HepG2 (cell line): ENCODE measurements around the gene SHQ1. TPM values are rescaled to one million over a fixed set of nuclear protein-coding genes. Genes with fewer than 3 reads are reported as not detected.

Source experiments
- ATAC-seq: fragments of 200-7000 bp; cut with Tn5 transposase; 3 replicates; pipeline ENCODE4 v1.9.1; 2020; ENCODE audit warnings: mild to moderate bottlenecking, moderate library complexity
- BruUV-seq: library from RNA; stranded (reverse); fragments of 400-500 nt; replicated peaks from 2 replicates; lab custom pipeline; 2021; lab: Mats Ljungman, UMichigan
- CTCF ChIA-PET: fragments of 300-600 bp; formaldehyde crosslinking; extraction: SDS; loops from one replicate; lab custom pipeline; 2021; ENCODE audit warnings: low total read pairs, inconsistent platforms, low intra/inter-chr PET ratio; lab: Yijun Ruan, JAX
- POLR2A ChIA-PET: fragments of 350-600 bp; sonication (Branson Sonifier 250); formaldehyde crosslinking; loops from one replicate; lab custom pipeline; 2020; ENCODE audit warnings: antibody characterized with exemption, inconsistent platforms; lab: Yijun Ruan, JAX
- DNase-seq: peaks from one replicate; pipeline ENCODE4 v3.0.0-alpha.2; 2015; ENCODE audit warnings: low spot score
- FAIRE-seq: peaks from 3 replicates; lab custom pipeline; 2011; peaks lifted over from hg19 to GRCh38; lab: Jason Lieb, UNC
- H2AFZ ChIP-seq: one replicate; pipeline ENCODE4 v1.6.1; 2011; ENCODE audit warnings: low read length, inconsistent platforms
- H3K27ac ChIP-seq: fragments of 300-600 bp; 3 replicates; pipeline ENCODE4 v1.8.0; 2011; ENCODE audit warnings: mixed run types, mild to moderate bottlenecking, mixed read lengths, low read length, inconsistent platforms; ENCODE audit not compliant: insufficient read depth; ENCODE audit errors: extremely low read length
- H3K27me3 ChIP-seq, 2 experiments: fragments of 200-600 bp in 1 of 2; 2 replicates in 1 of 2; 3 replicates in 1 of 2; pipeline versions ENCODE4 v1.6.0 to v1.8.0; 2011; ENCODE audit warnings: low read length in 2 of 2, mild to moderate bottlenecking in 2 of 2, moderate library complexity in 2 of 2, inconsistent platforms in 1 of 2; ENCODE audit not compliant: insufficient read depth in 2 of 2, control insufficient read depth in 1 of 2
- H3K36me3 ChIP-seq, 2 experiments: fragments of 200-600 bp in 1 of 2; replicated peaks in 1 of 2; 2 replicates in 1 of 2; 3 replicates in 1 of 2; pipeline versions ENCODE4 v1.5.1 to v1.8.0; 2011; ENCODE audit warnings: low read length in 2 of 2, inconsistent platforms in 1 of 2; ENCODE audit not compliant: insufficient read depth in 2 of 2, control insufficient read depth in 1 of 2
- H3K4me1 ChIP-seq: 2 replicates; pipeline ENCODE4 v1.5.1; 2012; ENCODE audit warnings: low read length, inconsistent platforms; ENCODE audit not compliant: insufficient read depth
- H3K4me2 ChIP-seq: 2 replicates; pipeline ENCODE4 v1.6.0; 2011; ENCODE audit warnings: low read depth, low read length, inconsistent platforms
- H3K4me3 ChIP-seq, 3 experiments: fragments of 200-600 bp in 1 of 3; sonication (generic), shearing (Covaris generic) in 1 of 3; replicated peaks in 1 of 3; 2 replicates each; pipeline ENCODE4 v1.5.1; 2011 to 2016; ENCODE audit warnings: low read length in 3 of 3, inconsistent platforms in 2 of 3, low read depth in 2 of 3, mild to moderate bottlenecking in 2 of 3, control low read depth in 1 of 3, mixed read lengths in 1 of 3; ENCODE audit not compliant: insufficient read depth in 1 of 3
- H3K79me2 ChIP-seq: one replicate; pipeline ENCODE4 v1.6.1; 2011; ENCODE audit warnings: low read length, inconsistent platforms; ENCODE audit not compliant: insufficient read depth
- H3K9ac ChIP-seq: 2 replicates; pipeline ENCODE4 v1.6.0; 2011; ENCODE audit warnings: mild to moderate bottlenecking, low read depth, low read length, inconsistent platforms; ENCODE audit not compliant: insufficient read depth
- H3K9me3 ChIP-seq: 2 replicates; pipeline ENCODE4 v1.5.1; 2012; ENCODE audit warnings: mild to moderate bottlenecking, low read length
- H4K20me1 ChIP-seq: 2 replicates; pipeline ENCODE4 v1.6.0; 2011; ENCODE audit warnings: inconsistent platforms, mild to moderate bottlenecking, low read length, moderate library complexity; ENCODE audit not compliant: insufficient read depth
- CENPBD1 ChIP-seq: sonication (generic); formaldehyde crosslinking; IDR thresholded peaks from 2 replicates; pipeline ENCODE4 v1.8.0; 2022; ENCODE audit warnings: missing genetic modification reagents, low read depth, mild to moderate bottlenecking, borderline replicate concordance
- CHCHD3 ChIP-seq: sonication (generic); formaldehyde crosslinking; IDR thresholded peaks from 2 replicates; pipeline ENCODE4 v1.8.0; 2022; ENCODE audit warnings: mild to moderate bottlenecking, missing genetic modification reagents, moderate library complexity
- GZF1 ChIP-seq: sonication (generic); formaldehyde crosslinking; IDR thresholded peaks from 2 replicates; pipeline ENCODE4 v1.5.1; 2020; ENCODE audit warnings: mild to moderate bottlenecking, missing genetic modification reagents
- NKX3-1 ChIP-seq: sonication (generic); formaldehyde crosslinking; IDR thresholded peaks from 2 replicates; pipeline ENCODE4 v1.5.0; 2020; ENCODE audit warnings: missing genetic modification reagents
- NR2F2 ChIP-seq: IDR thresholded peaks from 2 replicates; pipeline ENCODE4 v1.6.1; 2012; ENCODE audit warnings: low read depth, inconsistent platforms, borderline replicate concordance
- SRY ChIP-seq: sonication (generic); formaldehyde crosslinking; IDR thresholded peaks from 2 replicates; pipeline ENCODE4 v1.8.0; 2022; ENCODE audit warnings: mild to moderate bottlenecking, missing genetic modification reagents
- YEATS2 ChIP-seq: sonication (generic); formaldehyde crosslinking; IDR thresholded peaks from 2 replicates; pipeline ENCODE4 v1.4.0; 2020; ENCODE audit warnings: missing genetic modification reagents, borderline replicate concordance
- ZFYVE20 ChIP-seq: sonication (generic); formaldehyde crosslinking; IDR thresholded peaks from 2 replicates; pipeline ENCODE4 v1.8.0; 2023; ENCODE audit warnings: low read depth, mild to moderate bottlenecking, moderate library complexity, missing genetic modification reagents, borderline replicate concordance
- ZNF143 ChIP-seq: sonication (generic); formaldehyde crosslinking; IDR thresholded peaks from 2 replicates; pipeline ENCODE4 v1.4.0; 2020; ENCODE audit warnings: missing genetic modification reagents
- ZNF207 ChIP-seq: fragments of 450-650 bp; IDR thresholded peaks from 2 replicates; pipeline ENCODE4 v1.6.1; 2016; ENCODE audit warnings: antibody characterized with exemption, borderline replicate concordance
- ZNF772 ChIP-seq: sonication (generic); formaldehyde crosslinking; IDR thresholded peaks from 2 replicates; pipeline ENCODE4 v1.5.0; 2020; ENCODE audit warnings: mild to moderate bottlenecking, missing genetic modification reagents
- ZNF879 ChIP-seq: sonication (generic); formaldehyde crosslinking; IDR thresholded peaks from 2 replicates; pipeline ENCODE4 v1.8.1; 2023; ENCODE audit warnings: missing genetic modification reagents
- WGBS: methylation state at CpG from one replicate; pipeline ENCODE4 v1.1.6; 2017; ENCODE audit warnings: low lambda C conversion rate; 5-methylcytosine and 5-hydroxymethylcytosine counted together
- in situ Hi-C: cut with HindIII; loops from 2 replicates; pipeline ENCODE4 v1.10.0; 2017; ENCODE audit warnings: low pct_unique_long_range_greater_than_20kb; ENCODE audit not compliant: extremely low pct_ligation_motif_present
- intact Hi-C: fragments of 100-400 bp; cut with micrococcal nuclease; formaldehyde crosslinking; loops from one replicate; pipeline ENCODE4 v1.10.0; 2022; ENCODE audit not compliant: unreplicated experiment
- polyA plus RNA-seq, 8 experiments: library from polyadenylated mRNA; depleted of rRNA in 3 of 8; stranded (reverse) in 7 of 8; unstranded in 1 of 8; fragments of >200 nt; fragmentation: Illumina TruSeq in 4 of 8; extraction: Trizol in 4 of 8; gene quantifications; 2 replicates each; pipeline versions ENCODE4 v1.2.1 to v1.2.3, GENCODE V29; 2011 to 2016; ENCODE audit warnings: low read depth in 4 of 8, missing spikeins in 1 of 8, mixed read lengths in 1 of 8; ENCODE audit not compliant: insufficient read depth in 1 of 8
- total RNA-seq, 5 experiments: library from RNA; depleted of rRNA; stranded (reverse); fragments of >200 nt; fragmentation: Illumina TruSeq; extraction: Trizol; gene quantifications; 2 replicates each; pipeline ENCODE4 v1.2.3, GENCODE V29; 2016; ENCODE audit warnings: low read depth in 1 of 5
- TF ChIP-seq, protein P1 (sequence below), 2 experiments: sonication (generic) in 1 of 2; formaldehyde crosslinking in 1 of 2; IDR thresholded peaks; 2 replicates each; pipeline versions ENCODE4 v1.4.0 to v1.6.1; 2018 to 2020; ENCODE audit warnings: missing genetic modification reagents in 2 of 2, borderline replicate concordance in 1 of 2, low read depth in 1 of 2, mild to moderate bottlenecking in 1 of 2, missing biosample characterization in 1 of 2

The SHQ1 gene
- total and polyA plus RNA-seq, 2 of the 13 experiments (the other 11 are each of a cell fraction or from before 2014, with no cell fraction given): 5.5 to 20.3 TPM

DNA sequence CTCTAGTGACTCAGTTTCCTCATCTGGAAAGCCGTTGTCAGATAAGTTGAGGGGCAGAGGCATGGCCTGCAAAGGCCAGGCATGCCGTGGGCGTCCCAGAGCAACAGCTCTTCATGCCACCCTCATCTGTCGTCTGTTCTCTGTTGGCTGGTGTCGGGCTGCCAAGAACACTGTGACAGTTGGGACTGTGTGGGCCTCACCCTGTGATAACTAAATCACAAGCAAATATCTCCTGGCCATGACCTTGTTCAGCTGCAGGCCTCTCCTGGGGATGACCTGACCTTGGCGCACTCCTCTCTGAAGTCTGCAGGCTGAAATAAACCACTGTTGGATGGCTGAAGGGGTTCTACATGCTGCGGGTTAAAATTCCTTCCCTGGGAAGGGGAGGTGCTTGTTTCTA lies 145.9 kb downstream of the SHQ1 start (continued):
- TF ChIP-seq GZF1: no peak
- no peak for TF ChIP-seq ZNF143

DNA sequence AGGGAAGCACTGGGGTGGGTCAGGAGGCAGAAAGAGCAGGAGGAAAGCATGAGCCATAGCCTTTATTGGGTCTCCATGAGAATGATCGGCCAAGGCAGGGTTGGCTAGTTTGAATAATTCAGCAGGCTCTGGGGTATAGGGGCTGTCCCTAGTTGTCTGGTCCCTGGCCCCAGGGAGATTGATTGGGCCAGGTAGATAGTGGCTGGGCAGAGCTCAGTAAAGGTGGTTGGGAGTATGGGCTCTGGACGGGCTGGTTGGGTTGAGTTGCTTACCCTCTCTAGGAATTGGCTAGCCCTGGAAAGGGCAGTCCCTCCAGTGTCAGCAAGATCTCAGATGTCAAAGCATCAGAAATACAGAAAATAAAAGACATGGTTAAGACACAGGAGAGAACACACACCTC lies 148.1 kb downstream of the SHQ1 start:
- ATAC-seq (no peak), DNase-seq (no peak), FAIRE-seq (no peak)
- in situ Hi-C loops: no loop called here
- TF ChIP-seq NKX3-1 (CRISPR knock-in tag) (no peak), CHCHD3 (CRISPR knock-in tag) (no peak), CENPBD1 (no peak), SRY (no peak), ZNF772 (no peak), NR2F2 (no peak), ZNF879 (no peak), ZFYVE20 (CRISPR knock-in tag) (no peak), YEATS2 (CRISPR knock-in tag) (no peak), ZNF207 (no peak)
- TF ChIP-seq, protein P1, sequence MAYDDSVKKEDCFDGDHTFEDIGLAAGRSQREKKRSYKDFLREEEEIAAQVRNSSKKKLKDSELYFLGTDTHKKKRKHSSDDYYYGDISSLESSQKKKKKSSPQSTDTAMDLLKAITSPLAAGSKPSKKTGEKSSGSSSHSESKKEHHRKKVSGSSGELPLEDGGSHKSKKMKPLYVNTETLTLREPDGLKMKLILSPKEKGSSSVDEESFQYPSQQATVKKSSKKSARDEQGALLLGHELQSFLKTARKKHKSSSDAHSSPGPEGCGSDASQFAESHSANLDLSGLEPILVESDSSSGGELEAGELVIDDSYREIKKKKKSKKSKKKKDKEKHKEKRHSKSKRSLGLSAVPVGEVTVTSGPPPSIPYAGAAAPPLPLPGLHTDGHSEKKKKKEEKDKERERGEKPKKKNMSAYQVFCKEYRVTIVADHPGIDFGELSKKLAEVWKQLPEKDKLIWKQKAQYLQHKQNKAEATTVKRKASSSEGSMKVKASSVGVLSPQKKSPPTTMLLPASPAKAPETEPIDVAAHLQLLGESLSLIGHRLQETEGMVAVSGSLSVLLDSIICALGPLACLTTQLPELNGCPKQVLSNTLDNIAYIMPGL (CRISPR knock-in tag; IDR thresholded peaks at IDR 0.05; ENCODE audit: borderline replicate concordance in 1 of 2, low read depth in 1 of 2): no peak
- WGBS: 66% methylated on average over 2 of the region's 2 CpGs
- no peak overlapping the region for H2AFZ ChIP-seq
- H3K36me3 ChIP-seq: no peaks in the 10 kb centered on the region
- no peak overlapping the region for H3K27ac ChIP-seq
- no peaks in the 10 kb centered on the region for H3K79me2 ChIP-seq
- intact Hi-C loops: no loop called here
- ChIA-PET POLR2A (no interaction called here), CTCF (no interaction called here)
- no peaks in the 10 kb centered on the region for H3K9me3 ChIP-seq
- no peaks in the 10 kb centered on the region for H4K20me1 ChIP-seq
- H3K4me3 ChIP-seq: no peak overlapping the region
- peaks cover 21% of the 10 kb centered on the region for H3K4me1 ChIP-seq
- no peak overlapping the region for H3K4me2 ChIP-seq
- BruUV-seq: no TSS peak
- no peaks in the 10 kb centered on the region; a peak in 1 of 5 replicates for H3K27me3 ChIP-seq
- no peak overlapping the region for H3K9ac ChIP-seq
